Mesothelial cell of epicardium (in vitro differentiated cells): ENCODE measurements around the gene SCUBE1. TPM values are rescaled to one million over a fixed set of nuclear protein-coding genes. Genes with fewer than 3 reads are reported as not detected.

ENCODE experiments used
- DNase-seq, 2 experiments: peaks; one replicate each; pipeline ENCODE4 v3.0.0; 2021; ENCODE audit warnings: low spot score in 2 of 2; ENCODE audit not compliant: unreplicated experiment in 2 of 2
- H3K27ac Mint-ChIP-seq: 2 replicates; pipeline ENCODE4 v1.8.0; 2021; ENCODE audit warnings: mixed read lengths
- H3K27me3 Mint-ChIP-seq: 2 replicates; pipeline ENCODE4 v1.8.0; 2021; ENCODE audit warnings: low read depth, mixed read lengths
- H3K36me3 Mint-ChIP-seq: 2 replicates; pipeline ENCODE4 v1.8.0; 2021; ENCODE audit warnings: mixed read lengths
- H3K4me1 Mint-ChIP-seq: 2 replicates; pipeline ENCODE4 v1.8.0; 2021; ENCODE audit warnings: mixed read lengths
- H3K4me3 Mint-ChIP-seq: 2 replicates; pipeline ENCODE4 v1.8.0; 2021; ENCODE audit warnings: mild to moderate bottlenecking, moderate library complexity, mixed read lengths
- H3K9me3 Mint-ChIP-seq: 2 replicates; pipeline ENCODE4 v1.8.0; 2021; ENCODE audit warnings: mixed read lengths
- total RNA-seq: library from RNA; stranded (reverse); gene quantifications from 3 replicates; pipeline ENCODE4 v1.2.1, GENCODE V29; 2021
- TF ChIP-seq, protein P1 (sequence below): fragments of 200-600 bp; sonication (generic); IDR thresholded peaks from one replicate; pipeline ENCODE4 v1.5.0; 2021; ENCODE audit warnings: antibody characterized with exemption; ENCODE audit not compliant: unreplicated experiment

SCUBE1 gene
- total RNA-seq, 1 donor from 2014 or later: 19.3 TPM

- peaks cover 35% of the 10 kb centered on the region for H3K27me3 Mint-ChIP-seq
- peaks cover 6% of the 10 kb centered on the region for H3K9me3 Mint-ChIP-seq
- H3K4me1 Mint-ChIP-seq: peaks cover 15% of the 10 kb centered on the region
- no peak overlapping the region for H3K27ac Mint-ChIP-seq
- no peak for DNase-seq
- no peaks in the 10 kb centered on the region for H3K36me3 Mint-ChIP-seq
- TF ChIP-seq, protein P1, sequence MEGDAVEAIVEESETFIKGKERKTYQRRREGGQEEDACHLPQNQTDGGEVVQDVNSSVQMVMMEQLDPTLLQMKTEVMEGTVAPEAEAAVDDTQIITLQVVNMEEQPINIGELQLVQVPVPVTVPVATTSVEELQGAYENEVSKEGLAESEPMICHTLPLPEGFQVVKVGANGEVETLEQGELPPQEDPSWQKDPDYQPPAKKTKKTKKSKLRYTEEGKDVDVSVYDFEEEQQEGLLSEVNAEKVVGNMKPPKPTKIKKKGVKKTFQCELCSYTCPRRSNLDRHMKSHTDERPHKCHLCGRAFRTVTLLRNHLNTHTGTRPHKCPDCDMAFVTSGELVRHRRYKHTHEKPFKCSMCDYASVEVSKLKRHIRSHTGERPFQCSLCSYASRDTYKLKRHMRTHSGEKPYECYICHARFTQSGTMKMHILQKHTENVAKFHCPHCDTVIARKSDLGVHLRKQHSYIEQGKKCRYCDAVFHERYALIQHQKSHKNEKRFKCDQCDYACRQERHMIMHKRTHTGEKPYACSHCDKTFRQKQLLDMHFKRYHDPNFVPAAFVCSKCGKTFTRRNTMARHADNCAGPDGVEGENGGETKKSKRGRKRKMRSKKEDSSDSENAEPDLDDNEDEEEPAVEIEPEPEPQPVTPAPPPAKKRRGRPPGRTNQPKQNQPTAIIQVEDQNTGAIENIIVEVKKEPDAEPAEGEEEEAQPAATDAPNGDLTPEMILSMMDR: no peak
- no peak overlapping the region for H3K4me3 Mint-ChIP-seq
Observed at GRCh38 chr22:43389227-43389836, 46.2 kb upstream of the SCUBE1 start.

DNA sequence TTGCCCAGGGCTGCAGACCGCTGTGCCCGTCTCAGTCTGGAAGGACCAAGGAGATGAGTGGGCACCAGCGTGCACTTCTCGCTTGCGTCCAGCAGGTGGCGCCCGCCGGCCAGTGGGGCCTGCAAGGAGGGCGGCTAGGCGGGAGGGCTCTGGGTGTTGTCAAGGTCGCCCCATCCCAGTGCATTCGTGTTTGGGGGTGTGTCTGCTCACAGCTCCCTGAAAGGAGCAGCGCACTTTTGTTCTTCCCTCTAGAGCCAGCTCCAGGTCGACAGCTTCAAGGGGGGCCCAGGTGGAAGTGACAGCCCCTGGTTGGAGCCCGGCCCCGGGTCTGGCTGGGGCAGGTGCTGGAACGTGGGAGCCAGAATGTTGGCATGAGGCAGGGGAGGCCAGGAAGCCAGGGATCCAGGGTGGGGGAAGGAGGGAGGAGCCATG is 45.3 kb upstream of the SCUBE1 start:
- Mint-ChIP-seq H3K4me1 (peaks cover 13% of the 10 kb centered on the region), H3K4me3 (no peak overlapping the region), H3K27me3 (peaks cover 35% of the 10 kb centered on the region), H3K27ac (no peak overlapping the region), H3K9me3 (peaks cover under 1% of the 10 kb centered on the region), H3K36me3 (no peaks in the 10 kb centered on the region)
- DNase-seq: peak; percentile 72 to 92
- TF ChIP-seq, protein P1: peak; percentile 99

GRCh38 chr22:43387815-43388214 is 44.6 kb upstream of the SCUBE1 start:
- Mint-ChIP-seq H3K27ac (no peak overlapping the region), H3K27me3 (peaks cover 35% of the 10 kb centered on the region), H3K9me3 (no peaks in the 10 kb centered on the region), H3K36me3 (no peaks in the 10 kb centered on the region), H3K4me3 (no peak overlapping the region), H3K4me1 (peaks cover 7% of the 10 kb centered on the region)
- no peak for DNase-seq
- TF ChIP-seq, protein P1: no peak

GRCh38 chr22:43385770-43386641 is 42.8 kb upstream of the SCUBE1 start:
- peaks cover 2% of the 10 kb centered on the region for H3K36me3 Mint-ChIP-seq
- DNase-seq: peak; percentile 66 to 88
- H3K27me3 Mint-ChIP-seq: peaks cover 35% of the 10 kb centered on the region
- H3K9me3 Mint-ChIP-seq: no peaks in the 10 kb centered on the region
- H3K4me3 Mint-ChIP-seq: no peak overlapping the region
- TF ChIP-seq, protein P1: peak; percentile 93
- no peak overlapping the region for H3K27ac Mint-ChIP-seq
- H3K4me1 Mint-ChIP-seq: peaks cover 2% of the 10 kb centered on the region

DNA sequence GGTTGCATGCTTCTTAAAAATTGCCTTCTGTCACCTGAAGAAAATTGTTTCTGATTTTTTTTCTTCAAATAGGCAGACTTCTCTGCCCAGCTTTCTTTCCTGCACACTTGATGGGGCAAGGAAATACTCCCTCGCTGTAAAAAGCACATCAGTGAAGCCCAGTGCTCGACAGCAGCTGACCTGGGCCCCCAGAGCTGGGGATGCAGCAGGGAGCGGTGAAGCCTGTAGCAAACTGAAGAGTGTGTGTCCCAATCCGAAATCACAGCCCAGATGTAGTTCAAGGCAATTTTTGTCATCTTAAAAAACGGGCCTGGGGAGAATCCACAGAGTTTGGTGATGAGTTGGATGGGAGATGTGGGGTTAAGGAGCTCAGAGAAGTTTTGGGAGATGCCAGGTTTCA is 41.7 kb upstream of the SCUBE1 start:
- peaks cover 35% of the 10 kb centered on the region for H3K27me3 Mint-ChIP-seq
- H3K27ac Mint-ChIP-seq: no peak overlapping the region
- TF ChIP-seq, protein P1: no peak
- peaks cover 2% of the 10 kb centered on the region for H3K4me1 Mint-ChIP-seq
- no peaks in the 10 kb centered on the region for H3K9me3 Mint-ChIP-seq
- no peak for DNase-seq
- peaks cover 2% of the 10 kb centered on the region for H3K36me3 Mint-ChIP-seq
- H3K4me3 Mint-ChIP-seq: no peak overlapping the region
